Activated naive CD4-positive, alpha-beta T cell treated with anti-CD3 and anti-CD28 coated beads, Interleukin-2, amount 10 ng/mL, durations not matched to agents 7 days and 5 days (primary cell): Measurements from ENCODE around the gene FRMPD1.
"Not testable (repeated sequence)": the region's sequence is repeated elsewhere in the genome, so short reads cannot be mapped to it uniquely, and the experiment has no call there.

Experiments
- CTCF ChIA-PET: fragments of 350-600 bp; sonication (Branson Sonifier 250); formaldehyde crosslinking; loops from one replicate; lab custom pipeline; 2021; ENCODE audit warnings: antibody characterized with exemption; lab: Charles Lee
- DNase-seq: peaks from one replicate; pipeline ENCODE4 v3.0.0-alpha.2; 2020
- H3K27ac Mint-ChIP-seq: one replicate; pipeline ENCODE4 v1.8.0; 2021; ENCODE audit warnings: mild to moderate bottlenecking, moderate library complexity, mixed read lengths
- H3K27me3 Mint-ChIP-seq: one replicate; pipeline ENCODE4 v1.8.0; 2021; ENCODE audit warnings: mild to moderate bottlenecking, mixed read lengths
- H3K36me3 Mint-ChIP-seq: one replicate; pipeline ENCODE4 v1.8.0; 2021; ENCODE audit warnings: mixed read lengths
- H3K4me1 Mint-ChIP-seq: one replicate; pipeline ENCODE4 v1.8.0; 2021; ENCODE audit warnings: mixed read lengths
- H3K4me3 Mint-ChIP-seq: one replicate; pipeline ENCODE4 v1.8.0; 2021; ENCODE audit warnings: mild to moderate bottlenecking, moderate library complexity, mixed read lengths
- H3K9me3 Mint-ChIP-seq: one replicate; pipeline ENCODE4 v1.8.0; 2021; ENCODE audit warnings: mixed read lengths

Gene FRMPD1, protein sequence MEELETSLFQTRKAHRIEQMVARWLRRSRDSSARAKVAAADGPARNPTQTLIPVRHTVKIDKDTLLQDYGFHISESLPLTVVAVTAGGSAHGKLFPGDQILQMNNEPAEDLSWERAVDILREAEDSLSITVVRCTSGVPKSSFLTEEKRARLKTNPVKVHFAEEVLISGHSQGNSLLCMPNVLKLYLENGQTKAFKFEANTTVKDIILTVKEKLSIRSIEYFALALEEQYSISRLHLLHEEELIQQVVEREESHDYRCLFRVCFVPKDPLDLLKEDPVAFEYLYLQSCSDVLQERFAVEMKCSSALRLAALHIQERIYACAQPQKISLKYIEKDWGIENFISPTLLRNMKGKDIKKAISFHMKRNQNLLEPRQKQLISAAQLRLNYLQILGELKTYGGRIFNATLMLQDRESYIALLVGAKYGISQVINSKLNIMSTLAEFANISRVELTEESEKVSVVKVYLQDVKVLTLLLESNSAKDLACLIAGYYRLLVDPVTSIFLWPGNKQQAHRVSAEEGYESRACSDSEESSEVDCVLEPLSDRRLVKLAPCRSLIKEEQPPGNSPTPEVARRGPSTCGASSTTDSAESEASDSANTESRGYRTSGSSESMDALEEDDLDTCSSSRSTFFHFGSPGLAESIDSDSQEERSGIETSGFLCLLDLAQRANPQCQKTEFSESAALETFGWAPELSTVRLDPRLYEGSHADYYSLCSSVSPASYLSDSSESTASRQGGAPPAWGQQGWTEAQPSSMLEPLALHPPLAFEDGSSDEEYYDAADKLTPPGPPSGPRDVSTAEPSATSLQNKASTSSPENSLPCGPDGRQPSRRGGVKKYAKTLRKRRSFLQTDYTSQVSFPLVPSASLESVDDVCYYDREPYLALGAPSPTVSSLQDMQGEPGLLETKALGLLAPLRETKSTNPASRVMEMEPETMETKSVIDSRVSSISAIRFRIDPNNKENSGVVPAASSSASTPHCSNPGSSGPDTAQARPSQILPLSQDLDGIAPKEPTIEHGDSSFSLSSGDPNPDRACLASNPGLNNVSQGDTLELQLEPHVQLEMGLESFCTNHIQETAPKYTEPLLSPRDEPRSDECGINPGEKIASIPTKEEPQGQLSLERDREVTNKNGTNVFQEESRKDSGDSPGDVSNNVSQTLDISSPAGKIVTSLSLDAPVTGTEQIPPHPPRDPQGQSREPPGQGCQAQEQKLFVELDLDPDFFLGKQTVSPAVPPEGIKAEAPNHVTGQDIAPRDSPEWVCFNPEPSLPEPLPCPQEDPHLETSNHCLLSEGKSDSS (N-terminal part only)

DNA sequence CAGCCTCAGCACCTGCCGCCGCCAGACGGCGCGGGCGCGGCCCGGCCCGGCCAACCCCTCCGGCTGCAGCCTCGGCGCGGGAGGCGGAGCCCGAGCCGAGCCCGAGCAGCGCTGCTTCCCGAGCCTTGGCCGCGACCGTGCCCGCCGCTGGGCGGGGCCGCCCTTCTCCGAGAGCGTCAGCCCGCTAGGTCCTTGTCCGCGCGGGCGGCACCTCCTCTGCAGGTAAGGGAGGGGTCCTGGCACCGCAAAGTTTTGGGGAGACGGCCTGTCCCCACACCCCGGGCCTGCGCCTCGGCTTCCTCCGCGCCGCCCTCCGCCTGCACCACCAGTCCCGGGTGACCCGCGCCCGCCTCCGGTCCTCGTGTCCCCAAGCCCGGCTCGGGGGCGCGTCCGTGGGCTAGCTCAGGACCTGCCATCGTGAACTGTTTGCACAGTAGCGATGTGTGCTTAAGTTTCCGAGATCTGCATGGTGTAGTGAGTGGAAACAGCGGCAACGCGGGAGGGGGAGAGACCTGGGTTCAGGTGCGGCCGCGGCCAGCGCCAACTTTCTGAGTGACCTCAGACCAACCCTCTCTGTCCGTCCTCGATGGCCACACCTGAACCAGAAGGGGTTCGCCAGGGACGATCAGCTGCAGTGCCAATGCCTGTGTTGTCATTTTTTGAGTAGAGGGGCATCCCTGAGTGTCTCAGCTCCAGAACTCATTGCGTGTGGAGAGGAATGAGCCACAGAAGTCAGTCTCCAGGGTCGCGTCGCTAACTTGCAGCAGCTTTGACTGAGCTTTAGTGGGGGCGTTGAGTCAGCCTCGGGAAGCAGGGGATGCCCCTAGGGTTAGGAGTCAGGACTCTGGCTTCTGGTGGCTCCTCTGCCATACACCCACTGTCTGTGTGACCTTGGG lies at the start of gene FRMPD1:
FRMPD1 (plus strand) TSS at position 82 of the 896 bp plus-strand sequence. CDS start 41,688 bp downstream, outside the sequence.
- H3K27me3 Mint-ChIP-seq = peaks cover 81% of the 10 kb centered on the region
- no peaks in the 10 kb centered on the region for H3K9me3 Mint-ChIP-seq
- DNase-seq = peak; percentile 74
- CTCF ChIA-PET = interaction anchor here (0.6 kb wide), 2 partner anchors 63 to 168 kb away, joined by 3 to 4 read pairs; no protein-coding TSS in a partner anchor
- H3K36me3 Mint-ChIP-seq = no peaks in the 10 kb centered on the region
- H3K4me3 Mint-ChIP-seq = peak within 1 kb of the TSS; percentile 63
- H3K4me1 Mint-ChIP-seq = peaks cover 11% of the 10 kb centered on the region
- H3K27ac Mint-ChIP-seq = no peak within 1 kb of the TSS

DNA sequence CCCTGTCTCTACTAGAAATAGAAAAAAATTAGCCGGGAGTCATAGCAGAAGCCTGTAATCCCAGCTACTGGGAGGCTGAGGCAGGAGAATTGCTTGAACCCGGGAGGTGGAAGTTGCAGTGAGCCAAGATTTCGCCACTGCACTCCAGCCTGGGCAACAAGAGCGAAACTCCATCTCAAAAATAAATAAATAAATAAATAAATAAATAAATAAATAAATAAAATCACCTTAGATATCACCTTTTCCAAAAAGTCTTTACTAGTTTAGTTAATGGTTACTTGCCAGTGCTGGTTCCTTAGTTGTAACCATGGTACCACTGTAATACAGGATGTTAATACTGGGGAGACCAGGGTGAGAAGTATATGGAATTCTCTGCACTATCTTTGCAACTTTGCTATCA lies 48.7 kb upstream of the FRMPD1 start:
- peaks cover 35% of the 10 kb centered on the region for H3K27me3 Mint-ChIP-seq
- H3K27ac Mint-ChIP-seq, CTCF ChIA-PET, H3K4me3 Mint-ChIP-seq, H3K36me3 Mint-ChIP-seq, H3K9me3 Mint-ChIP-seq, DNase-seq, H3K4me1 Mint-ChIP-seq: not testable (repeated sequence)

DNA sequence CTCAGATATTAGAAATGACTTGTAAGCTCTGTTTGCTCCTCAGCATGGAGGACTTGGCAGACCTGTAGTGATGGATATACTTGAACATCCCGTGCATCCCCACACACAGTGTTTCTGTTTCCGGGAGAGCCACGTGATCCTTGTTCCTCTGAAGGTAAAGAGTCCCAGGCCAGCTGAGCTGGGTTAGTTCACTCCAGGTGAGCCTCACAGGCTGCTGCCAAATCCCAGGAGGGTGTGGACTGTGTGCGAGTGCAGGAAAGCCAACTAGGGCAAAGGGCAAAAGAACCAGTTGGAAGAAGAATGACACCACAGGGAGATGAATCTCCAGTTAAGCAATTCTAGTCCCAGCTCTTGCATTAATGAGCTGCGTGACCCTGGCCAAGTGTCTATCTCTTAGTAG lies 47.9 kb upstream of the FRMPD1 start:
- no peaks in the 10 kb centered on the region for H3K4me1 Mint-ChIP-seq
- H3K4me3 Mint-ChIP-seq = no peak overlapping the region
- no peak overlapping the region for H3K27ac Mint-ChIP-seq
- CTCF ChIA-PET = no interaction called here
- peaks cover 32% of the 10 kb centered on the region for H3K27me3 Mint-ChIP-seq
- H3K9me3 Mint-ChIP-seq = no peaks in the 10 kb centered on the region
- no peak for DNase-seq
- H3K36me3 Mint-ChIP-seq = no peaks in the 10 kb centered on the region

DNA sequence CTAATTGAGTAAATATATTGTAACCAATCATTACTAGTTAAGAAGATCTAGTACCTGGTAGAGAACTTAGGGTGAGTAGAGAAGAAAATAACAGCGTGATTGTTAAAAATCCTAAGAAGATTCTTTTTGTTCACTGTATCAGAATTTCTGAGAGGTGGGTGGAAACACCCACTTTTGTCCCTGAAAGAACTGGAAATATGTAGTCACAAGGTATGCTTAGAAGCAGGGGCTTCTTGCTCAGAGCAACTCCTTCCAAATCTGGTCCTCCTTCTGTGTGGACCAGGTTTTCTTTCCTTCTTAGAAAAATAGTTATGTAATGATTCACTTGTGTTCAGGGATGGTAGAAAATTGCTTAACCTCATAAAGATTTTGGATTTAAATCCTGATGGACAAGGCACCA lies 46.5 kb upstream of the FRMPD1 start:
- peaks cover 42% of the 10 kb centered on the region for H3K27me3 Mint-ChIP-seq
- no peaks in the 10 kb centered on the region for H3K9me3 Mint-ChIP-seq
- DNase-seq = no peak
- H3K4me1 Mint-ChIP-seq = no peaks in the 10 kb centered on the region
- H3K27ac Mint-ChIP-seq = no peak overlapping the region
- CTCF ChIA-PET = no interaction called here
- no peak overlapping the region for H3K4me3 Mint-ChIP-seq
- H3K36me3 Mint-ChIP-seq = no peaks in the 10 kb centered on the region

DNA sequence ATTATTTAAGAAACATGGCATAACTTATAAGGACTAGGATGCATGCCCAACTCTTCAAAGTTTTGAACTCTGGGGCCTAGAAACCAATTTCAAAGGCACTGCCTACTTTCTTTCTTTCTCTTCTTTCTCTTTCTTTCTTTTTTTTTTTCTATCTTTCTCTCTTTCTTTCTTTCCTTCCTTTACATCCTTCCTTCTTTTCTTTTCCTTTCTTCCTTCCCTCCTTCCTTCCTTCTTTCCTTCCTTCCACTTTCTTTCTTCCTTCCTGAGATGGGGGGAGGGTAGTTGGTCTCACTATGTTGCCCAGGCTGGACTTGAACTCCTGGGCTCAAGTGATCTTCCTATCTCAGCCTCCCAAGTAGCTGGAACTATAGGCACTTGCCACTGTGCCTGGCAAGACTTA lies 42.5 kb upstream of the FRMPD1 start:
- DNase-seq = no peak
- H3K4me3 Mint-ChIP-seq = no peak overlapping the region
- H3K36me3 Mint-ChIP-seq = no peaks in the 10 kb centered on the region
- H3K4me1 Mint-ChIP-seq = no peaks in the 10 kb centered on the region
- H3K27me3 Mint-ChIP-seq = peaks cover 31% of the 10 kb centered on the region
- no peak overlapping the region for H3K27ac Mint-ChIP-seq
- no peaks in the 10 kb centered on the region for H3K9me3 Mint-ChIP-seq
- CTCF ChIA-PET = no interaction called here

DNA sequence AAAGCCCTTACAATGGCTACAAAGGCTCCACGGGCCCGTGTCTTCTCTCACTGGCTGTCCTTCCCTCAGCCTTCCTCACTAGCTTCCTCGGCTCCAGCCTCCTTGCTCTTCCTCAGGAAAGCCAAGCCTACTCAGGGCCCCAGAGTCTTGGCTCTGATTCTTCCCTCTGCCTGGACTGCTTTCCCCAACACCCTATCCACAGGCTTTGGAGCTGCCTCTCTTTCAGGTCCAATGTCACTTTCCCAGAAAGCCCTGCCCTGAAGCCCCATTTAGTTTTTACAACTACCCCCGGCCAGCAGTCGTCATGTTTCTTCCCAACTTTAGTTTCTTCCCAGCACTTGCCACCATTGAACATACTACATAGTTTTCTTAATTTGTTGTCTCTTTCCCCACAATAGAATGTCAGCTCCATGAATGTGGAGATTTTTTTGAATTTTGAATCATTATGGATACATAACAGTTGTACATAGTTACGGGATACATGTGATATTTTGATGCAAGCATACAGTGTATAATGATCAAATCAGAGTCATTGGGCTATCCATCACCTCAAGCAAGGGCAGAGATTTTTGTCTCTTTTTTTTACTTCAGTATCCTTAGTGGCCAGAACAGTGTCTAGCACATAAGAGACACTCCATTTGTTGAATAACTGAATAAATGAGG lies 40.9 kb upstream of the FRMPD1 start:
- H3K27ac Mint-ChIP-seq = no peak overlapping the region
- no peaks in the 10 kb centered on the region for H3K36me3 Mint-ChIP-seq
- no peak overlapping the region for H3K4me3 Mint-ChIP-seq
- no peak for DNase-seq
- no peaks in the 10 kb centered on the region for H3K4me1 Mint-ChIP-seq
- H3K27me3 Mint-ChIP-seq = peaks cover 29% of the 10 kb centered on the region
- CTCF ChIA-PET = no interaction called here
- no peaks in the 10 kb centered on the region for H3K9me3 Mint-ChIP-seq

DNA sequence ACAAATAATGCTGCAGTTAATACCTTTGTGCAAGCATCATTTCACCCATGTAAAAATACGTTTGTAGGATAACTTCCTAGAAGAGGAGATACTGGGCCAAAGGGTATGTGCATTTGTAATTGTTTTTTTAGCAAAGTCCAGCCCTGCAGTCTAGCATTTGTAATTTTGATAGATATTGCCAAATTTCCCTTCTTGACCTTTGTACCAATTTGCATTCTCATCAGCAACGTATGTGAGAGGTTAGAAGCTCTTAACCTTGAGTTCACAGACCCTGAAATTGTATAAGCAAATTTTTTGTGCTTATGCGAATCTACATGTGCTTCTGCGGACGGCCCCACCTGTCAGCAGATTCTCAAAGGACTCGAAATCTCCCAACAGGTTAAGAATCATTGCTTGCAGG lies 39.7 kb upstream of the FRMPD1 start:
- Mint-ChIP-seq H3K9me3 (no peaks in the 10 kb centered on the region), H3K4me1 (no peaks in the 10 kb centered on the region)
- CTCF ChIA-PET = no interaction called here

DNA sequence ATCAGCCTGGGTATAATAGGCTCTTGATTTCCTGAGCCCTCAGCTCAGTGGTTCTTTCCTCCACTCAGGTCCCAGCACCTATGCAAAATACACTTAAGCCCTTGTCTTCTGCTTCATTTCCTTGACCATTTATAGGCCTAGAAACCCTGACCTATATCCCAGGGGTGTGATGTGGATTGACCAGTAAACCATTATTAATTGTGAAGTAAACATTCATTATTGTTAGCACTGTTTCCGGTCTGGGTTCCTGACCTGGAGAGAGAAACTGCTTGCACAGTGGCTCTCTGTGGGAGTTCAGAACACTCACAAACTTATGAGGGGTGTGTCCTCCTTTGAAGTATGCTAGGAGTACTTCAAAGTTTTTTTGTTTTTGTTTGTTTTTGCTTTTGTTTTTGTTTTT lies 38.8 kb upstream of the FRMPD1 start:
- CTCF ChIA-PET = no interaction called here
- peaks cover 21% of the 10 kb centered on the region for H3K27me3 Mint-ChIP-seq

More for the DNA sequence above, 39.7 kb upstream of the FRMPD1 start:
- no peak for DNase-seq
- H3K27me3 Mint-ChIP-seq = peaks cover 25% of the 10 kb centered on the region
- no peak overlapping the region for H3K27ac Mint-ChIP-seq
- H3K4me3 Mint-ChIP-seq = no peak overlapping the region
- H3K36me3 Mint-ChIP-seq = no peaks in the 10 kb centered on the region

DNA sequence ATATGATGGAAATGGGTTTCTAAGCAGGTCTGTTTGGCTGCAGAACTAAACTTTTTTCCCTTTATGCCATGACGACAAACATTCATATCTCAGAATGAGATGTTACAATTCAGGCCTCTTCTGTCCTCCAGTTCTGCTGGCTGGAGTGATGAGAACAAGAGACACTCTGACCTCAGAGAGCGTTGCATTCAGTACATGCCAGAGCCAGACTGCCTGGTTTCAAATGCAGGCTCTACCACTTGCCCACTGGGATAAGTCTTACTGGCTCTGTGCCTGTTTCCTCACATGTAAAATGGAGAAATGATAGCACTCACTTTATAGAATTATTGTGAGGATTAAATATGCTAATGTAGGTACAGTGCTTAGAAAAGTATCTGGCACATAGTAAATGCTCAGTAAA lies 33.6 kb upstream of the FRMPD1 start:
- no peaks in the 10 kb centered on the region for H3K9me3 Mint-ChIP-seq
- H3K27me3 Mint-ChIP-seq = peaks cover 14% of the 10 kb centered on the region
- H3K27ac Mint-ChIP-seq = no peak overlapping the region
- DNase-seq = no peak
- H3K4me3 Mint-ChIP-seq = no peak overlapping the region
- H3K36me3 Mint-ChIP-seq = no peaks in the 10 kb centered on the region
- CTCF ChIA-PET = no interaction called here
- peaks cover 3% of the 10 kb centered on the region for H3K4me1 Mint-ChIP-seq

More for the DNA sequence above, 38.8 kb upstream of the FRMPD1 start:
- Mint-ChIP-seq H3K27ac (no peak overlapping the region), H3K9me3 (no peaks in the 10 kb centered on the region), H3K4me1 (no peaks in the 10 kb centered on the region), H3K4me3 (no peak overlapping the region), H3K36me3 (no peaks in the 10 kb centered on the region)
- DNase-seq = no peak

DNA sequence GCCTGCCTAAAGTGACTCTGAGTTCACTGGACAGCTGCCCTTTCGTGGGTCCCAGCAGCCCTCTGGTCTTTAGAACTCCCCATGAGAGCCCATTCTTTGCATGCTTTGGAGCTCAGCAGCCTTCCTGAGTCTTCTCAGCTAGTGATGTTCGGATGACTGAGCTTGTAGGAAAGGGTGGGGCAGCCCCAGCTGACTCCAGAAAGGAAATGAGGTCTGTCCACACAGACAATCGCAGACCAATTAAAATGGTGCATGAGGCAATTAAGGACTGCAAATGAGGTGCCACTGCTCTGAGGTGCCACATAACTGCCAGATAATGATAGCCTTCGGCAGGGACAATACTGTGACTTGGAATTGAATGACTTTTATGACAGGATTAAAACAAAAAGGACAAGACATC lies 32.9 kb upstream of the FRMPD1 start:
- no peaks in the 10 kb centered on the region for H3K36me3 Mint-ChIP-seq
- H3K4me3 Mint-ChIP-seq = no peak overlapping the region
- DNase-seq = no peak
- CTCF ChIA-PET = no interaction called here
- no peak overlapping the region for H3K27ac Mint-ChIP-seq
- peaks cover 3% of the 10 kb centered on the region for H3K4me1 Mint-ChIP-seq
- peaks cover 14% of the 10 kb centered on the region for H3K27me3 Mint-ChIP-seq
- H3K9me3 Mint-ChIP-seq = no peaks in the 10 kb centered on the region

DNA sequence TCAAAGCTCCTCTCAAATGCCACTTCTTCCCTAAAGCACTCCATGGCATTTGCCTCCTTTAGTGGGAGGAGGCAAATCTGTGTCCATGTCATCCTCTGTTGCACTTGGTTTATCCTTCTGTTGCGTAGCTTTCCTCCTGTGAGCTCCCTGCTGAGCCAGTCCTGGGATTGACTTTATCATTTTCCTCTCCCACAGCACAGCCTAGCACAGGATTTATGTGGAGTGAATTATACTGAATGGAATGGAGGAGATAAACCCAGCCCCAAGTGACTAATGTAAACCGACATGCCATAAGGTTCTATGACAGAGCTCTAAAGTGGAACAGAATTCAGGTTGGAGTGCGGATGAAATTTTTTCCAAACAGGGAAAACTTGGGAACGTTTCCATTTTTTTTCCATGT lies 31.9 kb upstream of the FRMPD1 start:
- no peak overlapping the region for H3K27ac Mint-ChIP-seq
- DNase-seq = no peak
- no peaks in the 10 kb centered on the region for H3K36me3 Mint-ChIP-seq
- no peak overlapping the region for H3K4me3 Mint-ChIP-seq
- peaks cover 3% of the 10 kb centered on the region for H3K4me1 Mint-ChIP-seq
- no peaks in the 10 kb centered on the region for H3K9me3 Mint-ChIP-seq
- H3K27me3 Mint-ChIP-seq = peaks cover 13% of the 10 kb centered on the region
- CTCF ChIA-PET = no interaction called here

DNA sequence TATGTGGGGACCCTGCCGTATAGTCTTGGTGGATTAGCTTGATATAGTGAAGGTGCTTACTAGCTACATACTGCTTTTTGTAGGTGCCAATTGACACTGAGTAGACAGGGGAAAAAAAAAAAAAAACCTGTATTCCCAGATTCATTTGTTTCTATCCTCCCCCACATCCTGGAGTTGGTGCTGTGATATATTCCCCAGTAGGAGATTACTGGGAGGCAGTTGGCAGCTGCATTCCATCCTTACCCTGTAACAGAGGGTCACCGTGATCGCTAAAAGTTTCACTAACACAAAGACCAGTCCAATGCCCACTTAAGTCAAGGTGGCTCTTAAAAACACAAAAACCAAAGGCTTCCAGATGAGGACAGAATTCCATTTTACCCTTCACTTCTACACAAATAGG lies 30.9 kb upstream of the FRMPD1 start:
- H3K27ac Mint-ChIP-seq = no peak overlapping the region
- peaks cover 3% of the 10 kb centered on the region for H3K4me1 Mint-ChIP-seq
- H3K36me3 Mint-ChIP-seq = no peaks in the 10 kb centered on the region
- H3K4me3 Mint-ChIP-seq = no peak overlapping the region
- no peaks in the 10 kb centered on the region for H3K9me3 Mint-ChIP-seq
- DNase-seq = no peak
- peaks cover 9% of the 10 kb centered on the region for H3K27me3 Mint-ChIP-seq
- CTCF ChIA-PET = no interaction called here

DNA sequence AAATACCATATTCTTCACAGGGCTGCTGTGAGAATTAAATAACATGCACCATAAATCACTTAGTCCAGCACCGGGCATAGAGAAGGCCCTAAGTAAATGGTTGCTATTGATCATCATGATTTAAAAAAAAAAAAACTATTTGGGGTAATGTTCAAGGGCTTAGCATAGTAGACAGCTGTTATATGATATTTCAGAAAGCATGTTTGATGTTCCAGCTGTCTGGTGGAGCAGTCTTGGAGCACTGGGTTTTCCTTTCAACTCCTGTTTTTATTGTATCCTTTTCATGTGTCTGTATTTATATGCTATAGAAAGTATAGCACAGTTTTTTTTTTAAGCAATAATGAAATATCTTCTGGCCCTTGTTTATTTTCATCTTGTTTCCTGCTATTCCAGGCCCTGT lies 30.4 kb upstream of the FRMPD1 start:
- no peak for DNase-seq
- Mint-ChIP-seq H3K4me3 (no peak overlapping the region), H3K9me3 (no peaks in the 10 kb centered on the region), H3K27ac (no peak overlapping the region), H3K27me3 (peaks cover 9% of the 10 kb centered on the region), H3K36me3 (no peaks in the 10 kb centered on the region), H3K4me1 (peaks cover 3% of the 10 kb centered on the region)
- CTCF ChIA-PET = interaction anchor here (0.8 kb wide), 1 partner anchor 665 kb away, joined by 3 read pairs; no protein-coding TSS in a partner anchor
